Keratinocyte (primary cell): ENCODE results near the gene FANCF. TPM values are rescaled to one million over a fixed set of nuclear protein-coding genes. Genes with fewer than 3 reads are reported as not detected.
"Not testable (repeated sequence)": the region's sequence is repeated elsewhere in the genome, so short reads cannot be mapped to it uniquely, and the experiment has no call there.

Source experiments
- DNase-seq: peaks from one replicate; pipeline ENCODE4 v3.0.0-alpha.2; 2011; ENCODE audit warnings: low read depth, missing footprints, low spot score
- FAIRE-seq: peaks from 2 replicates; lab custom pipeline; 2011; peaks lifted over from hg19 to GRCh38; lab: Jason Lieb, UNC
- H2AFZ ChIP-seq: 2 replicates; pipeline ENCODE4 v1.6.0; 2012; ENCODE audit warnings: low read length, control low read depth, inconsistent platforms; ENCODE audit not compliant: control insufficient read depth
- H3K27ac ChIP-seq: 2 replicates; pipeline ENCODE4 v1.5.1; 2011; ENCODE audit warnings: low read length; ENCODE audit not compliant: control insufficient read depth, insufficient read depth
- H3K27me3 ChIP-seq: 3 replicates; pipeline ENCODE4 v1.6.0; 2011; ENCODE audit warnings: low read length; ENCODE audit not compliant: control insufficient read depth, insufficient read depth; ENCODE audit errors: extremely low read depth
- H3K36me3 ChIP-seq, 2 experiments: 2 replicates in 1 of 2; 3 replicates in 1 of 2; pipeline ENCODE4 v1.5.1; 2011; ENCODE audit warnings: low read length in 2 of 2, mild to moderate bottlenecking in 1 of 2; ENCODE audit not compliant: control insufficient read depth in 2 of 2, insufficient read depth in 2 of 2; ENCODE audit errors: extremely low read depth in 1 of 2
- H3K4me1 ChIP-seq: 3 replicates; pipeline ENCODE4 v1.5.1; 2011; ENCODE audit warnings: low read length; ENCODE audit not compliant: control insufficient read depth, insufficient read depth; ENCODE audit errors: extremely low read depth
- H3K4me2 ChIP-seq: 3 replicates; pipeline ENCODE4 v1.6.0; 2011; ENCODE audit warnings: low read depth, low read length; ENCODE audit not compliant: control insufficient read depth, insufficient read depth; ENCODE audit errors: extremely low read depth
- H3K4me3 ChIP-seq, 3 experiments: fragments of 200-600 bp in 1 of 3; sonication (generic) in 1 of 3; 2 replicates in 2 of 3; 3 replicates in 1 of 3; pipeline ENCODE4 v1.5.1; 2011 to 2016; ENCODE audit warnings: low read length in 3 of 3, mild to moderate bottlenecking in 3 of 3, control low read depth in 2 of 3, inconsistent platforms in 1 of 3, low read depth in 1 of 3, mixed read lengths in 1 of 3, mixed run types in 1 of 3, moderate library complexity in 1 of 3; ENCODE audit not compliant: control insufficient read depth in 2 of 3, insufficient read depth in 2 of 3; ENCODE audit errors: extremely low read depth in 1 of 3
- H3K79me2 ChIP-seq: 2 replicates; pipeline ENCODE4 v1.6.0; 2012; ENCODE audit warnings: low read length; ENCODE audit not compliant: control insufficient read depth, insufficient read depth
- H3K9ac ChIP-seq: 3 replicates; pipeline ENCODE4 v1.6.0; 2011; ENCODE audit warnings: low read length; ENCODE audit not compliant: control insufficient read depth, insufficient read depth; ENCODE audit errors: extremely low read depth
- H3K9me1 ChIP-seq: 3 replicates; pipeline ENCODE4 v1.6.0; 2011; ENCODE audit warnings: low read length; ENCODE audit not compliant: control insufficient read depth, insufficient read depth; ENCODE audit errors: extremely low read depth
- H3K9me3 ChIP-seq: 2 replicates; pipeline ENCODE4 v1.5.1; 2012; ENCODE audit warnings: low read depth, low read length; ENCODE audit not compliant: control insufficient read depth
- H4K20me1 ChIP-seq: 3 replicates; pipeline ENCODE4 v1.6.0; 2011; ENCODE audit warnings: low read length; ENCODE audit not compliant: control insufficient read depth, insufficient read depth; ENCODE audit errors: extremely low read depth
- EZH2 ChIP-seq: IDR thresholded peaks from one replicate; pipeline ENCODE4 v1.6.1; 2012; ENCODE audit warnings: inconsistent platforms, mild to moderate bottlenecking, low read length, moderate library complexity
- dilution Hi-C: fragments of 300-500 bp; cut with MboI; formaldehyde crosslinking; loops from one replicate; pipeline ENCODE4 v1.7.0; 2020; ENCODE audit warnings: low sequenced_read_pairs; ENCODE audit not compliant: extremely low pct_ligation_motif_present
- polyA plus RNA-seq, 5 experiments: library from polyadenylated mRNA; depleted of rRNA in 3 of 5; stranded (reverse) in 3 of 5; stranded (forward) in 1 of 5; unstranded in 1 of 5; fragments of >200 nt; gene quantifications; 1 replicate in 1 of 5; 2 replicates in 3 of 5; 3 replicates in 1 of 5; pipeline versions ENCODE4 v1.2.1 to v1.2.3, GENCODE V29; 2011 to 2012; ENCODE audit warnings: missing spikeins in 2 of 5, low read depth in 1 of 5, low replicate concordance in 1 of 5
- TF ChIP-seq, protein P1 (sequence below), 3 experiments: IDR thresholded peaks in 1 of 3; conservative IDR thresholded peaks in 1 of 3; optimal IDR thresholded peaks in 1 of 3; 2 replicates in 2 of 3; 3 replicates in 1 of 3; pipeline versions ENCODE3 to v1.5.1; 2011; ENCODE audit warnings: low read length in 3 of 3, mild to moderate bottlenecking in 3 of 3, moderate library complexity in 2 of 3, control low read depth in 1 of 3, inconsistent platforms in 1 of 3; ENCODE audit not compliant: insufficient read depth in 2 of 3; ENCODE audit errors: extremely low read depth in 1 of 3

FANCF gene
- polyA plus RNA-seq, 1 donor (not counting 4 experiments of a cell fraction or from before 2014, with no cell fraction given): 5.2 TPM

DNA sequence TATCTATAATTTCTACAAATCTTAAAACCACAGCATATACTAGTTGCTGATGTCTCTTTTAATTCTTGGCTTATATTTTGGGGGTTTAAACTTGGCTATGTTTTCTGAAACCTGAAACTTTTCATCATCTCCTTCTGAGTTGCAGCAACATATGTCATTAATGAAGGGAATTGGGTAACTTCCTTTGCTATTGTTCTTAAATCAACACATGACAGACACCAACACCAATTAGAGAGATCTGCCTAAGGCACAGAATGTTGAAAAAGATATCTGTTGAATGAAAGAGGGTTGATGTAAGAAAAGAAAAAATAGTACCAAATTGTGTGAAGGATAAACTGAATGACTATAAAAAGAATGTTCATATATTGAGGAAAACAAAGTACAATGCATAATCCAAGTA lies 30.5 kb upstream of the FANCF start:
- Histone ChIP-seq H3K36me3 (no peaks in the 10 kb centered on the region), H3K27ac (no peak overlapping the region), H3K79me2 (no peaks in the 10 kb centered on the region), H3K27me3 (no peaks in the 10 kb centered on the region), H3K4me2 (no peak overlapping the region), H2AFZ (no peak overlapping the region), H3K9me3 (no peaks in the 10 kb centered on the region), H3K4me3 (no peak overlapping the region), H3K4me1 (no peaks in the 10 kb centered on the region), H4K20me1 (no peaks in the 10 kb centered on the region), H3K9me1 (no peaks in the 10 kb centered on the region), H3K9ac (no peak overlapping the region)
- DNase-seq (no peak), FAIRE-seq (no peak)
- TF ChIP-seq, protein P1, sequence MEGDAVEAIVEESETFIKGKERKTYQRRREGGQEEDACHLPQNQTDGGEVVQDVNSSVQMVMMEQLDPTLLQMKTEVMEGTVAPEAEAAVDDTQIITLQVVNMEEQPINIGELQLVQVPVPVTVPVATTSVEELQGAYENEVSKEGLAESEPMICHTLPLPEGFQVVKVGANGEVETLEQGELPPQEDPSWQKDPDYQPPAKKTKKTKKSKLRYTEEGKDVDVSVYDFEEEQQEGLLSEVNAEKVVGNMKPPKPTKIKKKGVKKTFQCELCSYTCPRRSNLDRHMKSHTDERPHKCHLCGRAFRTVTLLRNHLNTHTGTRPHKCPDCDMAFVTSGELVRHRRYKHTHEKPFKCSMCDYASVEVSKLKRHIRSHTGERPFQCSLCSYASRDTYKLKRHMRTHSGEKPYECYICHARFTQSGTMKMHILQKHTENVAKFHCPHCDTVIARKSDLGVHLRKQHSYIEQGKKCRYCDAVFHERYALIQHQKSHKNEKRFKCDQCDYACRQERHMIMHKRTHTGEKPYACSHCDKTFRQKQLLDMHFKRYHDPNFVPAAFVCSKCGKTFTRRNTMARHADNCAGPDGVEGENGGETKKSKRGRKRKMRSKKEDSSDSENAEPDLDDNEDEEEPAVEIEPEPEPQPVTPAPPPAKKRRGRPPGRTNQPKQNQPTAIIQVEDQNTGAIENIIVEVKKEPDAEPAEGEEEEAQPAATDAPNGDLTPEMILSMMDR (optimal IDR thresholded peaks at IDR 0.05 in 1 of 3, IDR thresholded peaks at IDR 0.05 in 1 of 3, conservative IDR thresholded peaks at IDR 0.05 in 1 of 3; ENCODE audit: extremely low read depth in 1 of 3, insufficient read depth in 2 of 3, low read length in 3 of 3): no peak
- no peak for TF ChIP-seq EZH2
- dilution Hi-C loops: no loop called here

DNA sequence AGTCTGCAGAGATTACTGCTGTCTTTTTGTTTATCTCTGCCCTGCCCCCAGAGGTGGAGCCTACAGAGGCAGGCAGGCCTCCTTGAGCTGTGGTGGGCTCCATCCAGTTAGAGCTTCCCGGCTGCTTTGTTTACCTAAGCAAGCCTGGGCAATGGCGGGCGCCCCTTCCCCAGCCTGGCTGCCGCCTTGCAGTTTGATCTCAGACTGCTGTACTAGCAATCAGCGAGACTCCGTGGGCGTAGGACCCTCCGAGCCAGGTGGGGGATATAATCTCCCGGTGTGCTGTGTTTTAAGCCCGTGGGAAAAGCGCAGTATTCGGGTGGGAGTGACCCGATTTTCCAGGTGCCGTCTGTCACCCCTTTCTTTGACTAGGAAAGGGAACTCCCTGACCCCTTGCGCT lies 26.7 kb upstream of the FANCF start:
- H3K79me2 ChIP-seq, H3K27me3 ChIP-seq, H3K4me1 ChIP-seq, H3K9me3 ChIP-seq, H3K9ac ChIP-seq, FAIRE-seq, H3K9me1 ChIP-seq, H3K27ac ChIP-seq, H2AFZ ChIP-seq, H3K36me3 ChIP-seq, H3K4me2 ChIP-seq, DNase-seq, H3K4me3 ChIP-seq, dilution Hi-C loops, H4K20me1 ChIP-seq: not testable (repeated sequence)

DNA sequence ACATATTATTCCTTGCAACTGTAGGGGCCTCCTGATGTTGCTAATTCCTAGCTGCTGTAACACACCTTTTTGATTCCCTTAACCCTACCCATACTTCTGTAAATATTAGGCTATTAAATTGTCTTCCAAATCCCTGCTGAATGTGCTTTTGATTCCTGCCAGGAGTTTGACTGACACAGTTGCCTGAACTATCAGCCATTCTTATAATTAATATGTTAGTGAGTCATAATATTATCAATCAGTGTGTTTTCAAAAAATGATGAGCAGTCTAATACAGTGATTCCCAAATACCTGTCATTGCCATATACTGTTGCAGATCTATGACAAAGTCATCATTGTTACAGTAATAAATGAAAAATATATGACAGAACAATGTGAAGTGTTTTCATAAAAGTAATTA lies 15.9 kb upstream of the FANCF start:
- Histone ChIP-seq H3K4me1 (no peaks in the 10 kb centered on the region), H3K9me3 (no peaks in the 10 kb centered on the region), H3K36me3 (no peaks in the 10 kb centered on the region), H3K9me1 (no peaks in the 10 kb centered on the region), H3K27me3 (no peaks in the 10 kb centered on the region), H3K79me2 (no peaks in the 10 kb centered on the region), H3K4me3 (no peak overlapping the region), H3K9ac (no peak overlapping the region), H3K4me2 (no peak overlapping the region), H2AFZ (no peak overlapping the region), H4K20me1 (no peaks in the 10 kb centered on the region), H3K27ac (no peak overlapping the region)
- FAIRE-seq (no peak), DNase-seq (no peak)
- dilution Hi-C loops: no loop called here
- TF ChIP-seq, protein P1 (optimal IDR thresholded peaks at IDR 0.05 in 1 of 3, IDR thresholded peaks at IDR 0.05 in 1 of 3, conservative IDR thresholded peaks at IDR 0.05 in 1 of 3; ENCODE audit: extremely low read depth in 1 of 3, insufficient read depth in 2 of 3, low read length in 3 of 3): no peak
- no peak for TF ChIP-seq EZH2
